Tibial artery (tissue), 4 donors: ENCODE measurements around the gene TLX3.
"Not testable (repeated sequence)": the region's sequence is repeated elsewhere in the genome, so short reads cannot be mapped to it uniquely, and the experiment has no call there.

Source experiments
- DNase-seq, 2 donors: peaks; one replicate each; pipeline ENCODE4 v3.0.0-alpha.2; 2019
- H3K27ac ChIP-seq, 2 donors: fragments of 200-600 bp; sonication (generic) in 1 of 2; 1 replicate in 1 of 2; 2 replicates in 1 of 2; pipeline ENCODE4 v1.5.1; 2018 to 2019; ENCODE audit warnings: mild to moderate bottlenecking in 1 of 2
- H3K27me3 ChIP-seq, 2 donors: fragments of 200-600 bp; sonication (generic) in 1 of 2; one replicate each; pipeline versions ENCODE4 v1.5.1 to v1.6.0; 2016 to 2019
- H3K36me3 ChIP-seq, 3 donors: fragments of 200-600 bp; sonication (generic) in 2 of 3; one replicate each; pipeline ENCODE4 v1.5.1; 2016 to 2019; ENCODE audit warnings: mild to moderate bottlenecking in 2 of 3
- H3K4me1 ChIP-seq, 4 donors: fragments of 200-600 bp; sonication (generic) in 2 of 4; 1 replicate in 3 of 4; 2 replicates in 1 of 4; pipeline ENCODE4 v1.5.1; 2016 to 2019
- H3K4me3 ChIP-seq, 2 donors: fragments of 200-600 bp; sonication (generic) in 1 of 2; 1 replicate in 1 of 2; 2 replicates in 1 of 2; pipeline ENCODE4 v1.5.1; 2018 to 2019; ENCODE audit warnings: mild to moderate bottlenecking in 2 of 2
- H3K9me3 ChIP-seq, 3 donors: fragments of 200-600 bp; sonication (generic) in 1 of 3; one replicate each; pipeline ENCODE4 v1.5.1; 2016 to 2019
- CTCF ChIP-seq, 2 experiments: fragments of 200-600 bp in 1 of 2; fragments of 450-650 bp in 1 of 2; IDR thresholded peaks; one replicate each; pipeline ENCODE4 v1.5.1; 2017 to 2019; ENCODE audit warnings: antibody characterized with exemption in 2 of 2, mild to moderate bottlenecking in 1 of 2, moderate library complexity in 1 of 2
- intact Hi-C: fragments of 100-400 bp; cut with DNase I; formaldehyde crosslinking; loops from one replicate; pipeline ENCODE4 v1.15.0; 2023; ENCODE audit warnings: low total_unique reads

Gene TLX3

GRCh38 chr5:171295801-171296200 lies 13.2 kb upstream of the TLX3 start:
- intact Hi-C loops, result no loop called here
- no peaks in the 10 kb centered on the region for H3K4me1 ChIP-seq
- no peak for TF ChIP-seq CTCF (IDR thresholded peaks at IDR 0.05)

GRCh38 chr5:171297941-171298340 lies 11.1 kb upstream of the TLX3 start:
- H3K27ac ChIP-seq, DNase-seq, H3K27me3 ChIP-seq, H3K9me3 ChIP-seq, intact Hi-C loops, H3K36me3 ChIP-seq, H3K4me1 ChIP-seq, H3K4me3 ChIP-seq: not testable (repeated sequence)

More at GRCh38 chr5:171295801-171296200, 13.2 kb upstream of the TLX3 start:
- peaks cover 0 to 4% (median 0%) of the 10 kb centered on the region in 3 donors for H3K36me3 ChIP-seq
- no peaks in the 10 kb centered on the region for H3K27me3 ChIP-seq
- DNase-seq, result no peak
- H3K27ac ChIP-seq, result no peak overlapping the region
- H3K9me3 ChIP-seq, result no peaks in the 10 kb centered on the region
- H3K4me3 ChIP-seq, result no peak overlapping the region

GRCh38 chr5:171299228-171299627 lies 9.8 kb upstream of the TLX3 start:
- Histone ChIP-seq H3K27ac (no peak overlapping the region), H3K27me3 (peaks cover 0 to 4% of the 10 kb centered on the region in 2 donors)

GRCh38 chr5:171299851-171300250 lies 9.2 kb upstream of the TLX3 start:
- TF ChIP-seq CTCF (IDR thresholded peaks at IDR 0.05), result no peak
- no peaks in the 10 kb centered on the region for H3K9me3 ChIP-seq
- no peaks in the 10 kb centered on the region for H3K4me1 ChIP-seq
- H3K27me3 ChIP-seq, result peaks cover 0 to 10% of the 10 kb centered on the region in 2 donors
- H3K4me3 ChIP-seq, result no peak overlapping the region
- no peak for DNase-seq
- H3K27ac ChIP-seq, result no peak overlapping the region
- intact Hi-C loops, result no loop called here
- peaks cover 0 to 4% (median 0%) of the 10 kb centered on the region in 3 donors for H3K36me3 ChIP-seq

More at GRCh38 chr5:171299228-171299627, 9.8 kb upstream of the TLX3 start:
- DNase-seq, result no peak
- no peak for TF ChIP-seq CTCF (IDR thresholded peaks at IDR 0.05)
- Histone ChIP-seq H3K4me3 (no peak overlapping the region), H3K4me1 (no peaks in the 10 kb centered on the region), H3K9me3 (no peaks in the 10 kb centered on the region), H3K36me3 (peaks cover 0 to 4% (median 0%) of the 10 kb centered on the region in 3 donors)
- intact Hi-C loops, result no loop called here

- H3K4me1 ChIP-seq, result no peaks in the 10 kb centered on the region
- no peak for TF ChIP-seq CTCF (IDR thresholded peaks at IDR 0.05)
- H3K9me3 ChIP-seq, result no peaks in the 10 kb centered on the region
- H3K36me3 ChIP-seq, result peaks cover 0 to 4% (median 0%) of the 10 kb centered on the region in 3 donors
- no peak for DNase-seq
- no peak overlapping the region for H3K27ac ChIP-seq
- H3K27me3 ChIP-seq, result peaks cover 0 to 15% of the 10 kb centered on the region in 2 donors
- intact Hi-C loops, result no loop called here
- H3K4me3 ChIP-seq, result no peak overlapping the region
Observed at GRCh38 chr5:171300358-171300757, 8.7 kb upstream of the TLX3 start.

- no peaks in the 10 kb centered on the region for H3K36me3 ChIP-seq
- H3K4me1 ChIP-seq, result peaks cover 0 to 30% (median 19%) of the 10 kb centered on the region in 4 donors
- TF ChIP-seq CTCF (IDR thresholded peaks at IDR 0.05), result no peak
- no peak overlapping the region for H3K27ac ChIP-seq
- no peak for DNase-seq
- intact Hi-C loops, result no loop called here
- no peak overlapping the region for H3K4me3 ChIP-seq
- H3K27me3 ChIP-seq, result peaks cover 3 to 71% of the 10 kb centered on the region in 2 donors
- no peaks in the 10 kb centered on the region for H3K9me3 ChIP-seq
Observed at GRCh38 chr5:171306166-171306565, 2.9 kb upstream of the TLX3 start.
